WTC11 (cell line): ENCODE results near the gene BRSK2. TPM values are rescaled to one million over a fixed set of nuclear protein-coding genes. Genes with fewer than 3 reads are reported as not detected.

Experiments
- ATAC-seq: fragments of 200-7000 bp; cut with Tn5 transposase; 2 replicates; pipeline ENCODE4 v1.10.0; 2021; ENCODE audit warnings: mild to moderate bottlenecking, moderate library complexity
- CTCF ChIA-PET: fragments of 300-600 bp; sonication (Branson Sonifier 250); formaldehyde crosslinking; loops from one replicate; lab custom pipeline; 2021; ENCODE audit warnings: antibody characterized with exemption; lab: Charles Lee
- POLR2A ChIA-PET: fragments of 350-600 bp; sonication (Branson Sonifier 250); formaldehyde crosslinking; loops from one replicate; lab custom pipeline; 2021; ENCODE audit warnings: antibody characterized with exemption; lab: Charles Lee
- DNase-seq: peaks from one replicate; pipeline ENCODE4 v3.0.0; 2021; ENCODE audit warnings: low spot score
- H3K27ac Mint-ChIP-seq: 2 replicates; pipeline ENCODE4 v1.8.0; 2021; ENCODE audit warnings: mixed read lengths
- H3K27me3 Mint-ChIP-seq: 2 replicates; pipeline ENCODE4 v1.8.0; 2021; ENCODE audit warnings: low read depth, mild to moderate bottlenecking, moderate library complexity, mixed read lengths
- H3K36me3 Mint-ChIP-seq: 2 replicates; pipeline ENCODE4 v1.8.0; 2021; ENCODE audit warnings: mixed read lengths
- H3K4me1 Mint-ChIP-seq: 2 replicates; pipeline ENCODE4 v1.8.0; 2022; ENCODE audit warnings: mixed read lengths
- H3K4me3 Mint-ChIP-seq: 2 replicates; pipeline ENCODE4 v1.8.0; 2021; ENCODE audit warnings: mild to moderate bottlenecking, moderate library complexity, mixed read lengths
- H3K9me3 Mint-ChIP-seq: 2 replicates; pipeline ENCODE4 v1.8.0; 2021; ENCODE audit warnings: mixed read lengths
- ATF1 ChIP-seq: sonication (generic); formaldehyde crosslinking; IDR thresholded peaks from 2 replicates; pipeline ENCODE4 v1.8.1; 2023; ENCODE audit warnings: mild to moderate bottlenecking, moderate library complexity, missing genetic modification reagents
- CREB1 ChIP-seq: sonication (generic); formaldehyde crosslinking; IDR thresholded peaks from 2 replicates; pipeline ENCODE4 v1.8.0; 2023; ENCODE audit warnings: mild to moderate bottlenecking, missing genetic modification reagents
- CREM ChIP-seq: sonication (generic); formaldehyde crosslinking; IDR thresholded peaks from 2 replicates; pipeline ENCODE4 v1.8.1; 2022; ENCODE audit warnings: mild to moderate bottlenecking, missing genetic modification reagents, moderate library complexity
- GRHL2 ChIP-seq: fragments of 250-450 bp; sonication (Bioruptor Pico); IDR thresholded peaks from 2 replicates; pipeline ENCODE4 v1.8.0; 2022; ENCODE audit warnings: mild to moderate bottlenecking, moderate library complexity; ENCODE audit not compliant: insufficient replicate concordance, severe bottlenecking
- NR2C2 ChIP-seq: sonication (generic); formaldehyde crosslinking; IDR thresholded peaks from 2 replicates; pipeline ENCODE4 v1.8.0; 2022; ENCODE audit warnings: mild to moderate bottlenecking, missing genetic modification reagents
- RELA ChIP-seq: sonication (generic); formaldehyde crosslinking; IDR thresholded peaks from 2 replicates; pipeline ENCODE4 v1.8.1; 2022; ENCODE audit warnings: missing genetic modification reagents, mild to moderate bottlenecking, borderline replicate concordance
- TCF7 ChIP-seq: sonication (generic); formaldehyde crosslinking; IDR thresholded peaks from 2 replicates; pipeline ENCODE4 v1.8.0; 2022; ENCODE audit warnings: mild to moderate bottlenecking, low read depth, missing genetic modification reagents, moderate library complexity
- TP53 ChIP-seq: sonication (generic); formaldehyde crosslinking; IDR thresholded peaks from 2 replicates; pipeline ENCODE4 v1.8.1; 2023; ENCODE audit warnings: mild to moderate bottlenecking, missing genetic modification reagents
- ZBTB21 ChIP-seq: sonication (generic); formaldehyde crosslinking; IDR thresholded peaks from 2 replicates; pipeline ENCODE4 v1.8.1; 2023; ENCODE audit warnings: mild to moderate bottlenecking, missing genetic modification reagents, borderline replicate concordance
- ZNF317 ChIP-seq: sonication (generic); formaldehyde crosslinking; IDR thresholded peaks from 2 replicates; pipeline ENCODE4 v1.8.1; 2023; ENCODE audit warnings: low read depth, mild to moderate bottlenecking, moderate library complexity, missing genetic modification reagents, borderline replicate concordance
- ZNF396 ChIP-seq: fragments of 250-450 bp; sonication (Bioruptor Pico); IDR thresholded peaks from 2 replicates; pipeline ENCODE4 v1.8.0; 2021; ENCODE audit warnings: mild to moderate bottlenecking, moderate library complexity, borderline replicate concordance
- ZNF416 ChIP-seq: fragments of 250-450 bp; sonication (Bioruptor Pico); IDR thresholded peaks from 2 replicates; pipeline ENCODE4 v1.9.0; 2021; ENCODE audit warnings: mild to moderate bottlenecking, inconsistent platforms
- ZNF671 ChIP-seq: fragments of 250-450 bp; sonication (Bioruptor Pico); IDR thresholded peaks from 2 replicates; pipeline ENCODE4 v1.8.0; 2021; ENCODE audit warnings: mild to moderate bottlenecking
- total RNA-seq: library from RNA; stranded (reverse); gene quantifications from 3 replicates; pipeline ENCODE4 v1.2.3, GENCODE V29; 2021
- TF ChIP-seq, protein P1 (sequence below): sonication (generic); formaldehyde crosslinking; IDR thresholded peaks from 2 replicates; pipeline ENCODE4 v1.8.0; 2022; ENCODE audit warnings: mild to moderate bottlenecking, missing genetic modification reagents
- TF ChIP-seq, protein P2 (sequence below): sonication (generic); formaldehyde crosslinking; IDR thresholded peaks from 2 replicates; pipeline ENCODE4 v1.8.0; 2022; ENCODE audit warnings: missing genetic modification reagents
- TF ChIP-seq, protein P3 (sequence below): sonication (generic); formaldehyde crosslinking; IDR thresholded peaks from 2 replicates; pipeline ENCODE4 v1.8.0; 2023; ENCODE audit warnings: missing genetic modification reagents
- TF ChIP-seq, protein P4 (sequence below): fragments of 250-450 bp; sonication (Bioruptor Pico); conservative IDR thresholded peaks from 2 replicates; pipeline ENCODE4 v1.9.0; 2021; ENCODE audit warnings: mild to moderate bottlenecking
- TF ChIP-seq, protein P5 (sequence below): sonication (generic); formaldehyde crosslinking; IDR thresholded peaks from 2 replicates; pipeline ENCODE4 v1.8.1; 2023; ENCODE audit warnings: mild to moderate bottlenecking, missing genetic modification reagents

The BRSK2 gene
- total RNA-seq, 1 experiment from 2014 or later: 34.5 TPM

DNA sequence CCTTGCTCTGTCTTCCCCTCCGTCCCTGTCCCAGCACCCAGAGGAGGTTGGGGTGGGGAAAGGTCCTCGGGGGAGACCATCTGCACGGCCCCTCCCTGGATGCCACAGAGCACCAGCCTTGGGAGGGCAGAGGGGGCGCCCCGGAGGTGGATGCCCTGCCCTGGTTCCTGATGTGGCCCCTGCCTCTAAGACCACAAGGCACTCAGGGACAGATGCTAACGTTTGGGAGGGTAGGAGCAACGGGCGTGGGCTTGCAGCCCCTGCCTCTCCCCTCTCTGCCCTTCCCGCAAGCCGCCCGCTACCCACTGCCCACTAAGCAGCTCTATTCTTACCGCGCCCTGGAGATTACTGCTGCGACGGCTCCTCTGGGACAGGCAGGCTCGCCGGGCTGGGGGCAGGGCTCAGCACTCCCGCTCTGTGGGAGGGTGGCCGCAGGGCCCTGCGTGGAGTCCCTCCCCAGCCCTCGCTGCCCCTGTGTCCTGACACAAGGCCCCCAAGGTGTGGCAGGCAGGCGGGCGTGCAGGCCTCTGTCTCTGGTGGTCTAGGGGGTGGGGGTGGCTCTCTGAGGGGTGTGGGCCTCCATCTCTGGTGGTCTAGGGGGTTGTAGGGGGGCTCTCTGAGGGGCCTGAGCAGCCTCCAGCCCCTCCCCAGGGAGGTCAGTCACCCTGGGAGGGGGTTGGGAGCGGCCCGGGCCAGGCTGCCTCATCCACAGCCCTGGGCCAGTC is 14.9 kb downstream of the BRSK2 start:
- CTCF ChIA-PET: interaction anchor here (0.7 kb wide), 1 partner anchor 346 kb away, joined by 3 read pairs; no protein-coding TSS in a partner anchor
- Mint-ChIP-seq H3K4me3 (no peak overlapping the region), H3K9me3 (no peaks in the 10 kb centered on the region), H3K4me1 (no peaks in the 10 kb centered on the region), H3K27ac (no peak overlapping the region), H3K27me3 (no peaks in the 10 kb centered on the region), H3K36me3 (no peaks in the 10 kb centered on the region)
- POLR2A ChIA-PET: no interaction called here
- no peak for DNase-seq
- TF ChIP-seq ZNF671 (CRISPR knock-in tag) (no peak), CREM (CRISPR knock-in tag) (no peak), ZBTB21 (CRISPR knock-in tag) (no peak)
- no peak for ATAC-seq

DNA sequence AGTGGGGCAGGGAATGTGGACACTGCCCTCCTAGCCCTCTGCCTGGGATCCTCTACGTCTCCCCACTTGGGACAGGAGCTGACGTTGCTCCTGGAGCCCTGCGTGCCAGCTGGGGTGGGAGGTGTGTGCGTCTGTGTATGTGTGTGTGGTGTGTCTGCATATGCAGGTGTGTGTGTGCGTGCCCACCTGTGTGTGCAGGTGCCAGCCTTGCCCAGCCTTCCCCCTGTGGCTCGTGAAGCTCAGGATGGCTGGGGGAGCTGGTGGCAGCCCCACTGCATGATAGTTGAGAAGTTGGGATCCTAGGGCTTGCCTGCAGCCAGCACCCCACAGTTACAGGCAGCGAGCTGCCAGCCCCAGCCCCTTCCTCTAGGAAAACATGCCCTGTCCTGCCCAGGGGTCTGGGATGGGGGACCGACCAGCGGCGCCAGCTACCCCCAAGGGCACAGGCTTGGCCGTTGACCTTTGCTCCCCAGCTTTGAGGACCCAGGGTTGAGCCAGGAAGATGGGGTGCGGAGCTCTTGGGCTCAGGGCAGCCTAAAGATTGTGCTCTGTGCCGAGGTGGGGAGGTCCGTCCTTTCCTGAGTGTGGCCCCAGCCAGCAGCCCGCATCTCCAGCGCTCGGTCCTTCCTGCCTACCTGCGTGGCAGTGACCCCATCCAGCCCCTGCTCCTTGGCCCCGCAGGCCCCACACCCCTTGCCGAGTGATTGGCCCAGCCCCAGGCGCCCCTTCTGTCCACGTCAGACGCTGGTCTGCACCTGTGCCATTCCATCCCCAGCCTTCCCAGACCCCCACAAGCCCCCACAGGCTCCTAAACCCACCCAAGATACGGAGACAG is 15.7 kb downstream of the BRSK2 start:
- H3K4me3 Mint-ChIP-seq: no peak overlapping the region
- H3K4me1 Mint-ChIP-seq: no peaks in the 10 kb centered on the region
- no peak for ATAC-seq
- POLR2A ChIA-PET: interaction anchor here (0.6 kb wide), 1 partner anchor 307 kb away, joined by 4 read pairs; no protein-coding TSS in a partner anchor
- no peak overlapping the region for H3K27ac Mint-ChIP-seq
- no peaks in the 10 kb centered on the region for H3K9me3 Mint-ChIP-seq
- TF ChIP-seq, protein P1, sequence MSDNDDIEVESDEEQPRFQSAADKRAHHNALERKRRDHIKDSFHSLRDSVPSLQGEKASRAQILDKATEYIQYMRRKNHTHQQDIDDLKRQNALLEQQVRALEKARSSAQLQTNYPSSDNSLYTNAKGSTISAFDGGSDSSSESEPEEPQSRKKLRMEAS (CRISPR knock-in tag): no peak
- TF ChIP-seq TCF7 (CRISPR knock-in tag): no peak
- TF ChIP-seq, protein P2, sequence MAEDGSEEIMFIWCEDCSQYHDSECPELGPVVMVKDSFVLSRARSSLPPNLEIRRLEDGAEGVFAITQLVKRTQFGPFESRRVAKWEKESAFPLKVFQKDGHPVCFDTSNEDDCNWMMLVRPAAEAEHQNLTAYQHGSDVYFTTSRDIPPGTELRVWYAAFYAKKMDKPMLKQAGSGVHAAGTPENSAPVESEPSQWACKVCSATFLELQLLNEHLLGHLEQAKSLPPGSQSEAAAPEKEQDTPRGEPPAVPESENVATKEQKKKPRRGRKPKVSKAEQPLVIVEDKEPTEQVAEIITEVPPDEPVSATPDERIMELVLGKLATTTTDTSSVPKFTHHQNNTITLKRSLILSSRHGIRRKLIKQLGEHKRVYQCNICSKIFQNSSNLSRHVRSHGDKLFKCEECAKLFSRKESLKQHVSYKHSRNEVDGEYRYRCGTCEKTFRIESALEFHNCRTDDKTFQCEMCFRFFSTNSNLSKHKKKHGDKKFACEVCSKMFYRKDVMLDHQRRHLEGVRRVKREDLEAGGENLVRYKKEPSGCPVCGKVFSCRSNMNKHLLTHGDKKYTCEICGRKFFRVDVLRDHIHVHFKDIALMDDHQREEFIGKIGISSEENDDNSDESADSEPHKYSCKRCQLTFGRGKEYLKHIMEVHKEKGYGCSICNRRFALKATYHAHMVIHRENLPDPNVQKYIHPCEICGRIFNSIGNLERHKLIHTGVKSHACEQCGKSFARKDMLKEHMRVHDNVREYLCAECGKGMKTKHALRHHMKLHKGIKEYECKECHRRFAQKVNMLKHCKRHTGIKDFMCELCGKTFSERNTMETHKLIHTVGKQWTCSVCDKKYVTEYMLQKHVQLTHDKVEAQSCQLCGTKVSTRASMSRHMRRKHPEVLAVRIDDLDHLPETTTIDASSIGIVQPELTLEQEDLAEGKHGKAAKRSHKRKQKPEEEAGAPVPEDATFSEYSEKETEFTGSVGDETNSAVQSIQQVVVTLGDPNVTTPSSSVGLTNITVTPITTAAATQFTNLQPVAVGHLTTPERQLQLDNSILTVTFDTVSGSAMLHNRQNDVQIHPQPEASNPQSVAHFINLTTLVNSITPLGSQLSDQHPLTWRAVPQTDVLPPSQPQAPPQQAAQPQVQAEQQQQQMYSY (CRISPR knock-in tag): no peak
- no peak for TF ChIP-seq CREB1
- TF ChIP-seq ZNF396 (CRISPR knock-in tag): no peak
- no peak for TF ChIP-seq GRHL2 (CRISPR knock-in tag)
- TF ChIP-seq ZNF317 (CRISPR knock-in tag): no peak
- no peak for TF ChIP-seq ZNF671 (CRISPR knock-in tag)
- TF ChIP-seq ATF1 (CRISPR knock-in tag): no peak
- TF ChIP-seq TP53 (CRISPR knock-in tag): no peak
- TF ChIP-seq, protein P3, sequence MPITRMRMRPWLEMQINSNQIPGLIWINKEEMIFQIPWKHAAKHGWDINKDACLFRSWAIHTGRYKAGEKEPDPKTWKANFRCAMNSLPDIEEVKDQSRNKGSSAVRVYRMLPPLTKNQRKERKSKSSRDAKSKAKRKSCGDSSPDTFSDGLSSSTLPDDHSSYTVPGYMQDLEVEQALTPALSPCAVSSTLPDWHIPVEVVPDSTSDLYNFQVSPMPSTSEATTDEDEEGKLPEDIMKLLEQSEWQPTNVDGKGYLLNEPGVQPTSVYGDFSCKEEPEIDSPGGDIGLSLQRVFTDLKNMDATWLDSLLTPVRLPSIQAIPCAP (CRISPR knock-in tag): no peak
- TF ChIP-seq ZBTB21 (CRISPR knock-in tag): no peak
- TF ChIP-seq NR2C2 (CRISPR knock-in tag): no peak
- TF ChIP-seq ZNF416 (CRISPR knock-in tag): no peak
- TF ChIP-seq RELA (CRISPR knock-in tag): no peak
- TF ChIP-seq, protein P4, sequence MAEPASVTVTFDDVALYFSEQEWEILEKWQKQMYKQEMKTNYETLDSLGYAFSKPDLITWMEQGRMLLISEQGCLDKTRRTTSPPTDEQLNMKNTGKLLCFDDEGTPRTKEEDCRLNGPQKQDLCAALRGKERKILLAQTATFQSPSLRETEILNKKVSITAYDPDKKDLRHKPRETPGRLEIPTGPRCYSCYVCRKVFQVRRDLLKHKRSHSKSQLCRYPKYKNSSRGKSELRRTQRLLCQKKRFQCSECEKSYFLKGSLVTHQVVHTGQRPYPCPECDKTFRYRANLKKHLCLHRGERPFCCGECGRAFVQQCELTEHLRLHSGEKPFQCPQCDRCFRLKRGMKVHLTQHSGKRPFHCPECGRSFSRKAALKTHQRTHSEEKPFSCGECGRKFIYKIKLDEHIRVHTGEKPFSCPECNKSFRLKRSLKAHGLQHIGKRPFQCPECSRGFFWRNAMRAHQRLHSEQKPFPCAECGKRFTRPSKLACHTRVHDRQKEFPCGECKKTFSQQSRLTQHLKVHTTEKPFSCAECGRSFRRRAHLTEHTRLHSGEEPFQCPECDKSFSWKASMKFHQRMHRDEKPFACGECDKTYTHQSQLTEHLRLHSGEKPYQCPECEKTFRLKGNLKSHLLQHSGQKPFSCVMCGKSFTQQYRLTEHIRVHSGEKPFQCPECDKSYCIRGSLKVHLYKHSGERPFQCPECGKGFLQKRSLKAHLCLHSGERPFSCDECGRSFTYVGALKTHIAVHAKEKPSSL (CRISPR knock-in tag): no peak
- TF ChIP-seq, protein P5, sequence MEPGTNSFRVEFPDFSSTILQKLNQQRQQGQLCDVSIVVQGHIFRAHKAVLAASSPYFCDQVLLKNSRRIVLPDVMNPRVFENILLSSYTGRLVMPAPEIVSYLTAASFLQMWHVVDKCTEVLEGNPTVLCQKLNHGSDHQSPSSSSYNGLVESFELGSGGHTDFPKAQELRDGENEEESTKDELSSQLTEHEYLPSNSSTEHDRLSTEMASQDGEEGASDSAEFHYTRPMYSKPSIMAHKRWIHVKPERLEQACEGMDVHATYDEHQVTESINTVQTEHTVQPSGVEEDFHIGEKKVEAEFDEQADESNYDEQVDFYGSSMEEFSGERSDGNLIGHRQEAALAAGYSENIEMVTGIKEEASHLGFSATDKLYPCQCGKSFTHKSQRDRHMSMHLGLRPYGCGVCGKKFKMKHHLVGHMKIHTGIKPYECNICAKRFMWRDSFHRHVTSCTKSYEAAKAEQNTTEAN (CRISPR knock-in tag): no peak
- no peaks in the 10 kb centered on the region for H3K27me3 Mint-ChIP-seq
- no peaks in the 10 kb centered on the region for H3K36me3 Mint-ChIP-seq
- CTCF ChIA-PET: interaction anchor here (0.7 to 1.3 kb wide), 3 partner anchors 16 to 347 kb away, joined by 3 to 4 read pairs (median 3); partner anchors contain the start of gene BRSK2
- no peak for DNase-seq
